GM21526 (cell line): Measurements from ENCODE around the gene B4GALT2.

Experiments used
- ATAC-seq: cut with Tn5 transposase; IDR thresholded peaks from one replicate; pipeline ENCODE4 v1.9.1; 2021; ENCODE audit warnings: moderate library complexity; ENCODE audit not compliant: unreplicated experiment, low FRiP score

Gene B4GALT2

DNA sequence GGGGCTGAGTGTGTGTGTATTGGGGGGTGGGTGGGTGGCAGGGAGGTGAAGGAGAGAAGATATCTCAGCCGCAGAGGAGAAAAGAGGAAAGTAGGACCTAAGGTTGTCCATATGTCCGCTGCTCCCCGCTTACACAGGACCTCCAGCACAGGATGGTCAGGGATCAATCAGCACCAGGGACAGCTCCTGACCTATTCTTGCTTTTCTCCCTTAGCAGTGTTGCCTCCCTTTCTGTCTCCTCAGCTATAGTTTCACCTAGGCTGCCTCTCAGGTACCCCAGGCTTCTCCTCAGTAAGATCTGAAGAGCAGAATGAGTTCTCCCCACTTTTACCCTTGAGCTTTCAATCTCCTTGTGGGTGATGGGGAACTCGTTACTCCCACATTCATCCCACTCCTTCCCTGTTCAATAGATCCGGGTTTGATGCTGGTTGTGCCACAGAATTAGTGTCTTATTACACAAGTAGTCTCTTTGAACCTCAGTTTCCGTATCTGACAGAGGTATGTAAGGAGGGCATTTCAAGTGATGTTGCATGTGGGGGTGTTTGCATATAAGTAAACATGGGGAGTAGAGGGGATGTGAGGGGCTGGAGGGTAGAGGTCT is 10.6 kb upstream of the B4GALT2 start:
- no peak for ATAC-seq

DNA sequence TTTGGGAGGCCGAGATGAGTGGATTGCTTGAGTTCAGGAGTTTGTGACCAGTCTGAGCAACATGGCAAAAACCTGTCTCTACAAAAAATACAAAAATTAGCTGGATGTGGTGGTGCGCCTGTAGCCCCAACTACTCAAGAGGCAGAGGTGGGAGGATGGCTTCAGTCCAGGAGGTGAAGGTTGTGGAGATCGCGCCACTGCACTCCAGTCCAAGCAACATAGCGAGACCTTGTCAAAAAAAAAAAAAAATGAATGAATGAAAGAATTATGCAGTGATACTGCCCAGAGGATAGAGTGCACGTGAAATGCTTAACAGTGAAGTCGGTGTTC is 9.6 kb upstream of the B4GALT2 start:
- no peak for ATAC-seq

DNA sequence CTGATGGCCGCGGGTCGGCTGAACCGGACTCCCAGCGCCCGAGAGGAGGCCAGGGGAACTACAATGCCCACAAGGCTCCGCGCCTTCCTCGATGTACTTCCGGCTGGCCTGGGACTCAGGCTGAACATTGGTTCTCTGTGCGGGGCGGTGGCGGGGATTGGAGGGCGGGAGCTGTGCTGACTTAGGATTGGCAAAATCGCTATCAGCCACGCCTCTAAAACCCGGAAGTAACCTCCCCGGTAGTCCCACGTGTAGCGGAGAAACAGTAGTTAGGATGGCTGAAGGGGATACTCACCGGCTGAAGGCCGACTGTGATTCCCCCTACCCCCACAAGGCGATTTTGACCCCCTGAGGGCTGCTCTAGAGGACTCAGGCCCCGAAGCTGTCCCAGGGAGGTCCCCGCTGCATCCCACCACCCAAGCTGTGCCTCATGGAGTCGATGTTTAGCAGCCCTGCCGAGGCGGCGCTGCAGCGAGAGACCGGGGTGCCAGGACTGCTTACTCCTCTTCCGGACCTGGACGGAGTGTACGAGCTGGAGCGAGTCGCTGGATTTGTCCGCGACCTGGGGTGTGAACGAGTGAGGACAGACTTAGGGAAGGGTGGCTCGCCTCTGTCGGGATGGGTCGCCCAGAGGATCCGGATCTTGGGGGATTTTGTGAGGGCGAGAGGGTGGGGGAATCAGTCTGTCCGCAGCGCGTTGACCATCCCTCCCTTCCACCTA is 9.1 kb upstream of the B4GALT2 start, which contains the start of gene DPH2:
Gene DPH2 (plus strand): TSS at position 265 of the 721 bp plus-strand sequence. CDS start 166 bp downstream, at position 431.
- ATAC-seq: peak; percentile 73

DNA sequence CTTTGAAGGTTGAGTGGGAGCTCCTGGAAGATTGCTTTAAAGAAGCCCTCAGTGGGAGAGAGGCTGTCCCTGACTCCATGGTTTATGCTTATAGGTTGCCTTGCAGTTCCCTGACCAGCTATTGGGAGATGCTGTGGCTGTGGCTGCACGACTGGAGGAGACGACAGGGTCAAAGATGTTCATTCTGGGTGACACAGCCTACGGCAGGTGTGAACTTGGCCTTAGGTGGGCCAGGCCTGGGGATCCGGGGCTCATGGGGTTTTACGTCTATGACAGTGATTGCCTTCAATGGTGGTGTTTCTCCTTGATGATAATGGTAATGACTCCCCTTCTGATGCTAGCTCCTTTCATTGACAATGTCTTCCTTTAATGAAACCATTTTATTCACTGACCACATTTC is 8.5 kb upstream of the B4GALT2 start:
- ATAC-seq: no peak

DNA sequence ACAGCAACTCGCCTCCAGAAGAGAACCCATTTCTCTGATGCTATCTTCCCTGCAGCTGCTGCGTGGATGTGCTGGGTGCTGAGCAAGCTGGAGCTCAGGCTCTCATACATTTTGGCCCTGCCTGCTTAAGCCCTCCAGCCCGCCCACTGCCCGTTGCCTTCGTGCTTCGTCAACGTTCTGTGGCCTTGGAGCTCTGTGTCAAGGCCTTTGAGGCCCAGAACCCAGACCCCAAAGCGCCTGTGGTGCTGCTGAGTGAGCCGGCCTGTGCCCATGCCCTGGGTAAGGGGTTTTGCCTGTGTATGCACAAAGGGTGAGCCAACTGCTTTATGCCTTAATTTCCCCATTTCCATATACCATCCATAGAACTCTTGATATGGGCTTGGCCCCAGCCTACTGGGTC is 8.1 kb upstream of the B4GALT2 start:
- ATAC-seq: no peak

DNA sequence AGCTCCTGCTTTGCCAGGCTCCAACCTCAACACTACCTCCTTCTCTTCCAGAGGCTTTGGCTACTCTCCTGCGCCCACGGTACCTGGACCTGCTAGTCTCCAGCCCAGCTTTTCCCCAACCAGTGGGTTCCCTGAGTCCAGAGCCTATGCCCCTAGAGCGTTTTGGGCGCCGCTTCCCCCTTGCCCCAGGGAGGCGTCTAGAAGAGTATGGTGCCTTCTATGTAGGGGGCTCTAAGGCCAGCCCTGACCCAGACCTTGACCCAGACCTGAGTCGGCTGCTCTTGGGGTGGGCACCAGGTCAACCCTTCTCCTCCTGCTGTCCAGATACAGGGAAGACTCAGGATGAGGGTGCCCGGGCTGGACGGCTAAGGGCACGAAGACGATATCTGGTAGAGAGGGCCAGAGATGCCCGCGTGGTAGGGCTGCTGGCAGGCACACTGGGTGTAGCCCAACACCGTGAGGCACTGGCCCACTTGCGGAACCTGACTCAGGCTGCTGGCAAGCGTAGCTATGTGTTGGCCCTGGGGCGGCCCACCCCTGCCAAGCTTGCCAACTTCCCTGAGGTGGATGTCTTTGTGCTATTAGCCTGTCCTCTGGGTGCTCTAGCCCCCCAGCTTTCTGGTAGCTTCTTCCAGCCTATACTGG is 7.6 kb upstream of the B4GALT2 start:
- no peak for ATAC-seq

DNA sequence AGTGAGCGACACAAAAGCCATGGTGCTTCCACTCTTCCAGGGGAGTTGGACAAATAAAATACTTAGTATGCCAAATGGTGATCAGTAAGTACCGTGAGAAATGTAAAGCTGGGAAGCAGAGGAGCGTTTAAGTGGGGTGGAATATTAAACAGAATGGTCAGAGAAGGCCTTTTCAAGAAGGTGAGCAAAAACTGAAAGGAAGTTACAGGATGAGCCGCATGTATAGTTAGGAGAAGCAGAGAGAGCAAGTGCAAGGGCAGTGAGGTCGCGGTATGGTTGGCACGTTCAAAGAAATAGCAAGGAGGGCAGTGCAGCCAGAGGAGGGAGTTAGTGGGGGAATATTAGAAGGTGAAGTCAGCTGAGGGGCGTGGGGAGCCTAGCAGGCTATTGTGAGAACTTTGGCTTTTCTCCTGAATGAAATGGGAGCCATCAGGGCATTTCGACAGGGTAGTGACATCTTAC is 5.0 kb upstream of the B4GALT2 start:
- ATAC-seq: no peak

DNA sequence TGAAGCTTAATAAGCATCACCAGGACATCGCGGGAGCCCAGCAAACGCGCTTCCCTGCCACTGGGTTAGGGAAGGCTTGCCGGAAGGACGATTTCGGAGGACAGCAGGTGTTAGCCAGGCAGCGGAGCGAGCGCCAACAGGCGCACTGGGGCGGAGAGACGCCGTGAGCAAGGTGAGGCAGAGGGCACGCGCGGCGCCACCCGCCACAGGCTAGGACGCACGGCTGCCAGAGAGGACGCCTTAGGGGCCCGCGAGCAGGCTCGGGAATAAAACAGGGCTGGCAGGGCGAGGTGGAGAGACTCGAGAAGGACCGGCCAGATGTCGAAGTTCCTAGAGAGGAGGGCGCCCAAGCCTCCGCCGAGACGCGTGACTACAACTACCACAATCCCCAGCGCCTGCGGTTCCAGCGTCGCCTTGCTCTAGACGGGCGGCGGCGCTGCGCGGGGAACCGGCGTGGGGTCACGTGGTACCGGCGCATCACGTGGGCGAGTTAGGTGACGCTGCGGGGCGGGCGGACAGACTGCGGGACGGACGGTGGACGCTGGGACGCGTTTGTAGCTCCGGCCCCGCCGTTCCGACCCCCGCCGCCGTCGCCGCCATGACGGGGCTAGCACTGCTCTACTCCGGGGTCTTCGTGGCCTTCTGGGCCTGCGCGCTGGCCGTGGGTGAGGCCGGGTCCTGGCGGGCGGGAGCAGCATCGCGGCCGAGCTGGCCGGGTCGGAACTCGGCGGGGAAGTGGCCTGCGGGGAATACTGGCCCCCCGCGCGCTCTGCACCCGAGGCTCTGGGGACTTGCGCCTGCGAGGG is 4.4 kb upstream of the B4GALT2 start, which contains the start of gene ATP6V0B:
Gene ATP6V0B (plus strand): TSS at position 518 of the 806 bp plus-strand sequence. CDS start 81 bp downstream, at position 599.
- ATAC-seq: peak; percentile 58

DNA sequence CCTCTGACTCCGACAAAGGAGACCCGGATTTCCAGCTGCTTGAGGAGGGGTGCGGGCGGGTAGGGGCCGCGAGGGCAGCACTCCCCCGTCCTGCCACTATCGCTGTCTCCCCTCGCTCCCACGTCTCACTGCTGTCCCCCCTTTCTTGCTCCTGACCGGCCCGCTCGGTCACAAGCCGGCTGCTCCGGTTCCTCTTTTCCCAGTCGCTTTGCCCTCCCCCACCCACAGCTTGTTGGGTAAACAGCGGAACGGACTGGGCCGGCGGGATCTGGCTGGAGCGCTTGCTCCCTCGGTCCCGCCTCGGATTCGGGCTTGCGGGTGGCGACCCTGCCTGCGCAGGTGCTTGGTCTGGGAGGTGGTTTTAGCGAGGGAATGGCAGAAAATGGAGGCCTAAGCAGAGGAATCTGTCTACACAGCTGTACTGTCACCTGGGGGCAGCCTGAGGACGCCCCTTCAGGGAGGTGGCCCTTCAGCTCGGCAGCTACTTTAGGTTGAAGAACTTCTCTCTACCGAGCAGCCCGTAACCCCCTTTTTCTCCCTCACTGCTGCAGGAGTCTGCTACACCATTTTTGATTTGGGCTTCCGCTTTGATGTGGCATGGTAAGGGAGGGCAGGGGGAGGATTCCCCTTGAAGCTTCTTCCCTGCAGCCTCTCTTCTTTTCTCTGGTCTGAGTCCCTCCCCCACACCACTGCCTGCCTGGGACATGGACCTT is 3.6 kb upstream of the B4GALT2 start:
- ATAC-seq: no peak

DNA sequence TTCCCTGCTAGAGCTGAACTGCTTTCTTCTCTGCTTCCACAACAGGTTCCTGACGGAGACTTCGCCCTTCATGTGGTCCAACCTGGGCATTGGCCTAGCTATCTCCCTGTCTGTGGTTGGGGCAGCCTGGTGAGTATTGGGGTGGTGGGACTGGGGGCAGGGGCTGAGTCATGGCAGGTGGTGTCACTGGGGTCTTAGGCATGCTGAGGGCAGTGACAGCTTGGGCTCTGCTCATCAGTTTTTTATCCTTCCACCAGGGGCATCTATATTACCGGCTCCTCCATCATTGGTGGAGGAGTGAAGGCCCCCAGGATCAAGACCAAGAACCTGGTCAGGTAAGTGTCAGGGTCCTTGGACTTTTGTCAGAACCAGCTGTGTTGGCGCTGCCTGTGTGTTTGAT is 3.0 kb upstream of the B4GALT2 start:
- no peak for ATAC-seq

DNA sequence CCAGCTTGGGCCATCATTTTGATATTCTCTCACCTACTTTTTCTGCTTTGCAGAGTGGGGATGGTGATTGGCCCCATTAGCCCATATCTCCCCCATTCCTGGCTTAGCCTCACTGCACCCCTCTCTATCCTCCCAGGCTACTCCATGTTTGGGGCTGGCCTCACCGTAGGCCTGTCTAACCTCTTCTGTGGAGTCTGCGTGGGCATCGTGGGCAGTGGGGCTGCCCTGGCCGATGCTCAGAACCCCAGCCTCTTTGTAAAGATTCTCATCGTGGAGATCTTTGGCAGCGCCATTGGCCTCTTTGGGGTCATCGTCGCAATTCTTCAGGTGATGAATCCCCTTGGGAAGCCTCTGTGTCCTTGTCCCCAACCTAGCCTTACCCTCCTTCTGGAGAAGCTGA is 2.1 kb upstream of the B4GALT2 start:
- ATAC-seq: no peak

DNA sequence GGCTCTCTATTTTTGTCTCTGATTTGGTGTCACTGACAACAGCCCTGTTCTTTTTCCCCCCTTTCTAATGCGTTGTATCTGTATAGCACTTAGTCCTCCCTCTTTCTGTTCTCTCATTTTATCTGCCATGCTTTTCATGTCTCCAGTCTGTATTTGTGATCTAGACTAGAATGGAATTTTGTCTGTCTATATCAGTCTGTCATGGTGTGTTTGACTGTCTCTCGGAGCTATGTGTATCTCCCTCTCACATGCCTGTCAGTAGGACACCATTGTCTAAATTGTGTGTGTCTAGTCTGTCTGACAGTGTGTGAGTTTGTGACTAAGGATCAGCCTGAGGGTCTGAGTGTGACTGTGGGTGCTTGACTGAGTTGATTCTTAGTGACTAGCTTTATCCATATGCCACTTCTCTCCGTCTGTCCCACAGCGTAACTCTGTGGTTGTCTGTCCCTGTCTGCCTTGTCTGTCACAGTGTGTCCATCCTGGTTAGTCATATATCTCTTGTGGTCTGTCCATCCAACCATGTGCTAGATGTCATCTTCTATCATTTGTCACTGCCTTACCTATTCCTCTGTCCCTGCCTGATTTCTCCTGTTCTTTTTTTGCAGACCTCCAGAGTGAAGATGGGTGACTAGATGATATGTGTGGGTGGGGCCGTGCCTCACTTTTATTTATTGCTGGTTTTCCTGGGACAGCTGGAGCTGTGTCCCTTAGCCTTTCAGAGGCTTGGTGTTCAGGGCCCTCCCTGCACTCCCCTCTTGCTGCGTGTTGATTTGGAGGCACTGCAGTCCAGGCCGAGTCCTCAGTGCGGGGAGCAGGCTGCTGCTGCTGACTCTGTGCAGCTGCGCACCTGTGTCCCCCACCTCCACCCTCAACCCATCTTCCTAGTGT is 1.4 kb upstream of the B4GALT2 start:
- no peak for ATAC-seq

DNA sequence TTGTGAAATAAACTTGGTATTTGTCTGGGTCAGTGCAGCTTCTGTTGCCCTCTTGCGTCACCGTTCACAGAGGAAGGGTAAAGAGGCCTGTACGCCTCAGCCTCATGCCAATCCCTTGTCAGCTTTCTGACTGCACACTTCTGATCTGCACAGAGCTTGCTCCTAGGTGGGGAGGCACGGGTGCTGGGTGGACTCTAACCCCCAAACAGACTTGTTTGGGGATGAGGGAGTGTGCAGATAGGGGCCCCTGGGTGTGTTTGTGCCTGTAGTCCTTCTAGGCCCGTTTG is 803 bp upstream of the B4GALT2 start:
- ATAC-seq: no peak

DNA sequence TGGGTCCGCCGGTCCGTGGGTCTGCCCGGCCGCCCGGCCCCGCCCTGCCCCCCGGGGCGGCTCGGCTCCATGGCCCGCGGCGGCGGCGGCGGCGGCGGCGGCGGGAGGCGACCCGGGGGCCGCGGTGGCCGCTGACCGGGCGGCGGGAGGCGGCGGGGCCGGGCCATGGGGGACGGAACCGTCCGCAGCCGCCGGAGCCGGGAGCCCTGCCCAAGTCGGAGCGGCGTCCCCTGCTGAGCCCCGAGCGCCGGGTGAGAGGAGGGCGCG is 184 bp downstream of the B4GALT2 start:
- no peak for ATAC-seq

DNA sequence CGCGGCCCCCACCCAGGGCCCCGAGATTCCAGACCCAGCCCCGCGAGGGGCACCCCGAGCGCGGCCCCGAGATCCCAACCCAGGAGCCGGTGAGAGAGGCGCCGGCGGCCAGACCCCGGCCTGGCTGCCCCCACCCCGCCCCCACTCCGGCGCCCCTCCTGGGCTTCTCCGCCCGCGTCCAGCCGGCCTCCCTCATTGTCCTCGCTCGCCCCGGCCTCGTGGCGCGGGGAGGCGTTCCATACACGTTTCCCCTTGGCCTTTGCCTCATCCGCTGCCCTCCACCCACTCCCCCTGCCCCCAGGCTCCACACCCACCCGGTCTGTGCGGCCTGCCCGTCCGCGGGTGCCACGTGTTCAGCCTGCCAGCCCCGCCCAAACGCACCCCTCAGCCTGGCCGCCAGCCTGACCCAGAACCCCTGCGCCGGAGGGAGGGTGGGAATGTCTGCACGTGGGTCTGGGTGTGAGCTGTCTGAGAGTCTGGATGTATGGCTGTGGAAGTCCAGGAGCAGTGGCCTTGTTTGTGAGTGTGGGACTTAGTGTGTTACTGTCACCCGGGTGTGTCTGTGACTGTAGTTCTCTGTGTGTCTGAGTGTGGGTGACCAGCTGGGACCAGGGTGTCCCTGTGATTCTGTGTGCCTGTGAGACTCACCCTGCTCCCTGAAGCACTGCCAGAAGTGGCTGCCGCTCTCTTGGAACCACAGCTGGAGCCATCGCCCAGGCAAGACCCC is 681 bp downstream of the B4GALT2 start:
- no peak for ATAC-seq

DNA sequence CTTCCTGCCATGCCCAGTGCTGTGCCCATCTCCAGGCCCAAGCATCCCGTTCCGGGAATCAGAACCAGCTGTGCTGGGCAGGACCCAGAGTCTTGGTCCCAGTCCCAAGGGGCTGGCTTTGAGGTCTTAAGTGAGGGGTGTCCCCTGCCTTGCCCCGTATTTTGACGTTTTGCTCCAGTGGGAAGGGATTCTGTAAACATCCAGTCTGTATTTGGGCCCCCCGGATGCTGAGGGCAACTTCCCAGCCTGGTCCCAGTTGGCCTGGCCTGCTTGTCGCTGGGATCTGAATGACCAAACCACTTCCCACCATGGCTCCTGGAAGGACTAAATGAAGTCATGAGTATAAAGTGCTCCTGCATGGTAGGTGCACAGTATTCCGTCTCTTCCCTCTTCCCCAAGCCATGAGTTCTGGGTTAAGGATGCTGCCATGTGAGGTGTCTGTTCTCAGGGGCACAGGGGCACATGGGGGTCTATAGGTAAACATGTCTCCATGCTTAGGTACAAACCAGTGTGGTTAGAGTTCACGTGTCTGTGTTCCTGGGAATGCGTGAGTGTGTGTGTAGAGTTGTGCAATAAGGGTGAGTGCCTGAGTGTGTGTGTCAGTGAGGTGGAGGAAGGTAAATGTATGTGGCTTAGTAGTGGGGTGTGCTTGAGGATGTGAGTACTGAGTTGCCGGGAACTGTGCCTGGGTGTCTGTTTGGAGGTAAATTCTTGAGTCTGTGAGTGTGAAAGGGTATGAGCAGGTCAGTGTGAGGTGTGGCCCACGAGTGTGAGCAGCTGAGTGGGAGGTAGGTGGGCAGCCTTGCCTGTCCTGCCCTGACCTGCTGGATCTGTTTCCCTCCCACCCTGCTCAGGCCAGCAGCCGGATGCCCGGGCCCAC is 1.5 kb downstream of the B4GALT2 start:
- ATAC-seq: no peak

DNA sequence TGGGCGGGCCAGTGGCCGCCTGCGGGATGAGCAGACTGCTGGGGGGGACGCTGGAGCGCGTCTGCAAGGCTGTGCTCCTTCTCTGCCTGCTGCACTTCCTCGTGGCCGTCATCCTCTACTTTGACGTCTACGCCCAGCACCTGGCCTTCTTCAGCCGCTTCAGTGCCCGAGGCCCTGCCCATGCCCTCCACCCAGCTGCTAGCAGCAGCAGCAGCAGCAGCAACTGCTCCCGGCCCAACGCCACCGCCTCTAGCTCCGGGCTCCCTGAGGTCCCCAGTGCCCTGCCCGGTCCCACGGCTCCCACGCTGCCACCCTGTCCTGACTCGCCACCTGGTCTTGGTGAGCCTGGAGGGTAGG is 2.1 kb downstream of the B4GALT2 start:
- ATAC-seq: no peak

DNA sequence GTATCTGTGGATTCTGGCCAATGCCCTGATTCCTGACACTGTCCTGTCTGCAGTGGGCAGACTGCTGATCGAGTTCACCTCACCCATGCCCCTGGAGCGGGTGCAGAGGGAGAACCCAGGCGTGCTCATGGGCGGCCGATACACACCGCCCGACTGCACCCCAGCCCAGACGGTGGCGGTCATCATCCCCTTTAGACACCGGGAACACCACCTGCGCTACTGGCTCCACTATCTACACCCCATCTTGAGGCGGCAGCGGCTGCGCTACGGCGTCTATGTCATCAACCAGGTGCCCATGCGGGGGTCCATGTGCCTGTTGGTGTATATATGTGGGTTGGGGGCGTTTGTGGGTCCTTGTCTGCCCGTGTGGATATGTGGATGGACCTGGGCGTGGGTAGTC is 2.6 kb downstream of the B4GALT2 start:
- ATAC-seq: no peak
